GM21529 (cell line): ENCODE results near the gene MRFAP1L1.
A peak's percentile ranks its signal among the peaks of the same experiment; 100 is the strongest.
"Not testable (repeated sequence)": the region's sequence is repeated elsewhere in the genome, so short reads cannot be mapped to it uniquely, and the experiment has no call there.

Experiments
- ATAC-seq: cut with Tn5 transposase; IDR thresholded peaks from one replicate; pipeline ENCODE4 v1.9.1; 2021; ENCODE audit not compliant: unreplicated experiment

The MRFAP1L1 gene

DNA sequence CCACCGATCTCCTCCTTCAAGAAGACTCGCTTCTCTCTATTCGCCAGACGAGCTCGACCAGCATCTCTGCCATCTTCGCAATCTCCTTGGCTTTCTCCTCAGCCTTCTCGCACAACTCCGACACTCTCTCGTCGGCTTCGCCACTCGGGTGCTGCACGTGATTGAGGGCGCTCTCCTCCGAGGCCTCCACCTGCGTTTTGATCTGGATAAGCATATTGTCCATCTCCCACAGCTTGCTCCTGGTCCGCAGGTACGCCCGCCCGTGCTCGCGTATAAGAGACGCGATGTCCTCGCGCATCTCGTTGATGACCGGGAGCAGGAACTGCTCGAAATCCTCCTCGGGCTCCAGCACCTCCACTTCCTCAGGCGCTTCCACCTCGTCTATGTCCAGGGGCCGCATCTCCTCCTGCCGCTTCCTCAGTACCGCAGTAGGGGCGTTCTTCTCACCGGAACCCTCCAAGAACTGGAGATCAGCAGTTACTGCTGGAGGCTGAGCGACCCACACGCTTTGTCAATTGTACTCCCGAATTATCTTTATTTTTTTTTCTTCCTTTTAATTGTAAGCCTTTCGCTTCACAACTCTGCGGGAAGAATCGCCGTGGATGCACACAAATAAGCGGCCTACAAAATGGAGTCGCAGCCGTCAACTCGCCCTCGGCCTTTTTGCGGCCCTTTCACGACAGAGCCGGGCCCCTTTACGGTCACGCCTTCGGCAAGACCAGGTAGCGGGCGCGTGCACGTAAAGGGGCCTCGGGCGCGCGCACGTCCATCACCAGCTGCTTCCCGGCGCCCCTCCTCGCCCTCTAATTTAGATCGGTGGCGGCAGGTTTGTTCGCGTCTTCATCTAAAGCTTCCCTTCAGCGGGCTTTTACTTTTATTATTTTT lies at the start of gene MRFAP1L1:
Gene MRFAP1L1, minus strand, starts transcription at position 636 of the 885 bp plus-strand sequence. Its CDS starts 236 bp downstream, at position 400.
- ATAC-seq, result peak; percentile 64

DNA sequence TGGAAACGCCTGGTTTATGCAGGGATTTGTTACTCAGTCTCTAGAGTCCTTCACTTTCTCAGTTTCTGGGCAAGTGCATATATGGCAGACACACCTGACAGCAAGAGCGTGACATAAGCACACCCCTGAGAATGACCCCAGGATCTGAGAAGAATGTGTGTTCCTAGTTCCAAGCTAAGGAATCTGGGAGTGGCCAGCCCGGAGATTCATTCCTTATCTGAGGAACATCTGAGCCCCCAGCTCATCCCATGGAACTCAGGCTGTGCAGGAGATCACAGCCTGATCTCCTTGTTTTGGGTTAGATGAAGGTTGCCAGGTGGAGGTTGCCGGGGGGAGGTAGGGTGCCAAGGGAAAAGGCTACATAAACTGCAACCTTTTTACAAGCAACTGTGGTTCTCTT lies 49.1 kb upstream of the MRFAP1L1 start:
- no peak for ATAC-seq

DNA sequence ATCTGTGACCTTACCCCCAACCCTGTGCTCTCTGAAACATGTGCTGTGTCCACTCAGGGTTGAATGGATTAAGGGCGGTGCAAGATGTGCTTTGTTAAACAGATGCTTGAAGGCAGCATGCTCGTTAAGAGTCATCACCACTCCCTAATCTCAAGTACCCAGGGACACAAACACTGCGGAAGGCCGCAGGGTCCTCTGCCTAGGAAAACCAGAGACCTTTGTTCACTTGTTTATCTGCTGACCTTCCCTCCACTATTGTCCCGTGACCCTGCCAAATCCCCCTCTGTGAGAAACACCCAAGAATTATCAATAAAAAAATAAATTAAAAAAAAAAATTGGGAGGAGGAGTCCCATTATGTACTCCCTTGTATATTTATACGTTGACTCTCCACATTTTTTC lies 46.7 kb upstream of the MRFAP1L1 start:
- ATAC-seq, result not testable (repeated sequence)

DNA sequence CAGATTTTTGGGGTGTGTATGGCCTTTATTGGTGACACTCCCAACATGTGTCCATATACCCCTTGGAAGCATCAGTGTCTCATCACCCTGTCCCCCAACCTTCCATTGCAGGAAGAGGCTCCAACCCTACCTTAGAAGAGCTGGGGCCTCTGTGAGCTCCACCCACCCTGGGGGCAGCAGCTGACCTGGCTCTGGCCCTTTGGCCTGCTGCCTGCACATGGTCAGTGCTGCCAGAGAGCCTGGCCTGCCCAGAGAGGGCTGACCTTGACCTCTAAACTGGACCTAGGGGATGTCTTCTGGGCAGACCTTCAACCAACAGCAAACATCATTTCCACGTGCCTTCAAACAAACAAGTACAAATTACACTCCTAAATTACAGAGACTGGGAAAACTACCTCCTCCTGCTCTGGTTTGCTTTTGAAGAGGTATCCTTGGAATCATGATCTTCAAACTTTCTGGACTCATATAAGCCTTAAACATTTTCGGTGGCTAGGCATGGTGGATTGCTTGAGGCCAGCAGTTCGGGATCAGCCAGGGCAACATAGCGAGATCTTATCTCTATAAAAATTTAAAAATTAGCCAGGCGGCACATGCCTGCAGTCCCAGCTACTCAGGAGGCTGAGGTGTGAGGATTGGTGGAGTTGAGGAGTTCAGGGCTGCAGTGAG lies 45.6 kb upstream of the MRFAP1L1 start:
- ATAC-seq, result no peak

DNA sequence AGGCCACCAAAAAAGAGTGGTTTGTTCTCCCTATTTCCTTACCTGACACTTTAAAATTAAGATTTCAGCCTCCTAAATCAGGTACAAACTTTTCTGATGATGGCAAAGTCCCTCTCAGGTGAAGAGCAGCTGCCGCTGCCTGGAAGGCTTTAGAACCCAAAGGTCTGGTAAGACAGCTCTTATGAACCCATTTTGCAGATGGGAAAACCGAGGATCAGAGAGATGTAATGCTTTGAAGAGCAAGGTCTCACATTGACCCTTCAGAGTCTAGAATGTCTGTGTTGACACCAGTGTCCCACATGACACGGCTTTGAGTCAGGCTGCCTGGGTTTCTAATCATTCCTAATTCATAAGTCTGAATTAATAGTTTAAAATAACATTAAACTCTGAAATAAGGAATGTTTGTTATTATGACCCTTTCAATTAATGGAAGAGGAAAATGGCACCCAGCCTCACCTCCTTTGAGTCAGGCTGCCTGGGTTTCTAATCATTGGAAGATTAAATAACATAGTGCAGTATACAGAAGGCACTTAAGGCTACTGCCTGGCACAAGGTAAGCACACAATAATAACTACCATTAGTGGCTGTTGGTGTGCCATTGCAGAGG lies 44.9 kb upstream of the MRFAP1L1 start:
- ATAC-seq, result no peak

DNA sequence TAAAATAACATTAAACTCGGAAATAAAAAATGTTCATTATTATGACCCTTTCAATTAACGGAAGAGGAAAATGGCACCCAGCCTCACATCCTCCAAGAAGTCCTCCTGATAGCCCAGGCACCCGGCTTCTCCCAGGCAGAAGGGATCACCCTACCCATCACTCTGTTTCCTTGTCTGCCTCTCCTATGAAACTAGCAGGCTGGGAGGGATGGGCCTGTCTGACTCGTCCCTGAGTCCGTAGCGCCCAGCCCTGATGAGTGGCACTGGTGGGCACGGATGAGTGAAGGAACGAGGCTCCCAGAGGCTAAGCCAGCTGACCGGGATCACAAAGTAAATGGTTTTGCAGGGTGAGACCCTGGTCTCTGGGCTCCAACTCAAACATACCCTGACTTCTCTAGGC lies 44.2 kb upstream of the MRFAP1L1 start:
- ATAC-seq, result no peak

DNA sequence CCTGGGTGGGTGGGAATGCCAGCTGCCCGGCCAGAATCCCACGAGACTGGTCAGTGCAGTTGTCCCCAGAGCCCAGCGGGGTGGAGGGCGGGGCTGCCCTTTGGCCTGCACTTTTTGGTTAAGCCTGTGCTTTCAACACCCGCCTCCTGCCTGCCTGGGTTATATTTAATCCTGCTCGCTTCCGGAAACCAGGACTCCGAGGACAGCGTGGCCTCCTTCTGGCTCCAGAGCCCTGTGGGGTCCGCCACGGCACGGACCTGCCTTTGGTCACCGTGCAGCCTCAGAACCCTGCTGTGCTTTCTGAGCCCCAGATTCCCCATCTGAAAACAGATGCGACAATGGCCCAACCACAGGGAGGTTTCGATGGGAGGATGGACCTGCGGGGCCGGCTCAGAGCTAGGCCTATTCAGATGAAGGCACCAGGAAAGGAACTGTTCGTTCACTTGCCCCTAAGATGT lies 43.5 kb upstream of the MRFAP1L1 start:
- no peak for ATAC-seq

DNA sequence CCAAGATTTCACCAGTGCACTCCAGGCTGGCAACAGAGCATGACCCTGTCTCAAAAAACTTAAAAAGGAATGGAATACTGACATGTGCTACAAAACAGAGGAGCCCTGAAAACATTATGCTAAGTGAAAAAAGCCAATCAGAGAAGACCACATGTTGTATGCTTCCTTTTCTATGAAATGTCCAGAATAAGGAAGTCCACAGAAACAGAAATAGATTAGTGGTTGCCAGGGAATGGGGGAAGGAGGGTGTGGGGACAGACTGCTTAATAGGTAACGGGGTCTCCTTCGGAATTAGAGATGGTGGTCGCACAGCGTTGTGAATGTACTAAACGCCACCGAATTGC lies 42.8 kb upstream of the MRFAP1L1 start:
- no peak for ATAC-seq

DNA sequence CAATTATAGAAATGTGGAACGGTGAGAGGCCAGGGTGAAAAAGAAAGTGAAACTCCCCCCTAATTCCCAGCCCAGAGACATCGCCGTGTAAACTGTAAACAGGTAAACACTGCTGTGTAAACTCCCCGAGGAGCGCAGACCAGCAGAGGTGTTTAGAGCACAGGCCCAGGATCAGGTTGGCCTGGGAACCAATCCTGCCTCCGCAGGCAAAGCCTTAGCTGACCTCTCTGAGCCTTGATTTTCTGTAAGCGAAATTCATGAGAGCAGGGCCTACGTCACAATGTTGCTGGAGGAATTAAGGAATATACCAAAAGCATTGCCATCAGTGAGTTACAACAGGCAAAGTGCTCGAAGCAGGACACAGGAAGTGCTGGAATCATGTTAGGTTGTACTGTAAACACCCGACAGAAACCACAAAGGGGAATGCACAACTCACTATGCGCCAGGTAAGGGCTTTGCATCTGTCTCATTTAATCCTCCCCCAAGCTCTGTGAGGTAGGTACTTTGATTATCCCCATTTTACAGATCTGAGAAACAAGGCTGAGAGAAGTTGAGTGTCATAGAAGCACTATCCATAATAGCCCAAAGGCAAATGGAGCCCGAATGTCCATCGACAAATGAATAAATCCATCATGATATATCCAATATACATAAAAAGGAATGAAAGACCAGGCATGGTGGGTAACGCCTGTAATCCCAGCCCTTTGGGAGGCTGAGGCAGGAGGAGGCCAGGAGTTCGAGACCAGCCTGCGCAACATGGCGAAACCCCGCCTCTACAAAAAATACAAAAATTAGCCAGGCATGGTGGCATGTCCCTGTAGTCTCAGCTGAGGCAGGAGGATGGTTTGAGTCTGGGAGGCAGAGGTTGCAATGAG lies 42.2 kb upstream of the MRFAP1L1 start:
- ATAC-seq, result no peak

DNA sequence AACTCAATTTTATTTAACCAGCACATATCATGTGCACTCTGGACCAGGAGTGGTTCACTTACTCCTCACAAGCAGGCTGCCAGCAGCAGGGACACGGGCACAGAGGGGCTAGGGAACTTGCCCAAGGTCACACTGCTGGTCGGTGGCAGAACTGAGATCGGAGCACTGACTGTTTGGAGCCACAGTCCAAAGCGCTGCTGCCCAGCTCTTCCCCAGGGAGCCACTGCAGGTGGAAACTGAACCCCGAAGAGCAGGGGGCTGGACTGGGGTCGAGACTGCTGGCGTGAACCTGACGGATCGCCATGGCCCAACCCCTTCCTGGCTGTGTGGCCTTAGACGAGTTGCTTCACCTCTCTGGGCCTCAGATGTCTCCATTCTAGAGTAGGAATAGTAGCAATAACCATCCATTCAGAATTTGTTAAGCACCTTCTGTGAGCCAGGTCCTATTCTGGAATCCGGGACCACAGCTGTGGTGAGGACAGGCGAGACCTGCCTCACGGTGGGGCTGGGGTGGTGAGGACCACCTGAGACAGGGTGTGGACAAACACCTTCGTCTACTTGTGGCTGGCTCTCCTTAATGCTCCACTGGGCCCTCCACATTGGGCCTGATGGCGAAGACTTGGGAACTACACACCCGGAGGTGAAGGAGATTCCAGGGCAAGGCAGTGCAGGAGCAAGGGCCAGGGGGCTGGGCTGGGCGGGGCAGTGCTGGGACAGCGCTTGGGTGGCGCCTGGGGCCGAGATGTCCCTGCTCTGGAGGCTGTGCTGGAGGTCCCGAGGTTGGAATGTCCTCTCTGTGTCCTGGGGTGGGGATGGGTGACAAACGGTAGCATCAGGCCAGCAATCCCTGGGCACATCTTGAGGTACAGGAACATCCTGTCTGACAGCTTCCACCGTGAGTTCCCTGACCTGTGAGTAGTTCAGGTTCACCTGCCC lies 40.9 kb upstream of the MRFAP1L1 start:
- ATAC-seq, result no peak

DNA sequence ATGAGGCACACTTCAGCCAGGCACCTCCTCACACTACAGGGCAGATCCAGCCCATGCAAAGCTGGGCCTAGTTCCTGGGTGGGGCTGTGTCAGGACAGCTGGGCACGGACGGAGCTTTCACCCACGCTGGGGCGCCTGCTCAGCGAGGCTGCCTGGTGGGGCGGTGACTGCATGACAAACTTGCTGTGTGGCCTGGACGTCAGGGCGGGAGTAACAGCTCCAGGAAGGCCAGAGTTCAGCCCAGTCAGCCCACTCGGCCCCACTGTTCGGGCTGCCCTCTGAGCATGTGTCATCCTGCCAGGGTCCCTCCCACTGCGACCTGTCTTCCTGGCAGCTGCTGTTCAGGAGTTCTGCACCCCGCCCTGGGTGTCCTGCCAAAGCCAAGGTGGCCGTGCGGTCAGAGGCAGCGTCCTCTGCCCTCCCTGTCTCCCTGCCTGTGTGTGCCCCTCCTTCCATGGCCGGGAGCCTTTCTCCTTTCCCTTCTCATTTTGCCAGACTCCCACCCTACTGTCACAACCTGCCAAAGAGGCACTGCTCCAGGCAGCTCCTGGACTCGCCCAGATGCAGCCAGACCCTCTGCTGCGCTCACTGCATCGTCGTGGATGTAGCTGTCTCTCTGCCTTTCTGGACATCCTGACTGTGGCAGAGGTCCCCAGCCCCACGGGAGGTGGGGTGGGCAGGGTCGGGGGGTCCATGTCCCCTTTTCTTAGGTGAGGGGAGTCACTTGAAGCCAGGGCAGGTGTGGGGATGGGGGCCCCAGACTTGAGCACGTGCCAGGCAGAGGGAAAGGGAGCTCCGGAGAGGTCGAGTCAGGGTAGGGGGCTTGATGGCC lies 39.9 kb upstream of the MRFAP1L1 start:
- no peak for ATAC-seq

DNA sequence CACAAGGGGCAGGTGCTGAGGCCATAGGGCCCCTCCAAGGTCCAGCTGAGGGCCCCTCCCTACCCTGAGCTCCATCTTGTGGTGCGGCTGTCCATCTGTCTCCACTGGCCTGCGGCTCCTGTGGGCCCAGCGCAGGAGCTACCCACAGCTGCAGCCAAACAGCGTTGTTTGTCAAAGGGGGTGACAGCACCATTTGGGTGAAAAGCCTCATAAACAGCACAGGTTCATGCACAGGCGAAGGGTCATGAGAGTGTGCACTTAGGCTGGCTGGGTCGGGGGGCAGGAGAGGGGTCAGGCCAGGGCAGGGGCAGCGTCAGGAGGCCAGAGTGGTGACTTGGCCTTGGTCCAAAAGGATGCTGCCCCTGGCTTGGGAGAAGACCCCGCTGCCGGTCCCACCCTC lies 38.6 kb upstream of the MRFAP1L1 start:
- ATAC-seq, result no peak

DNA sequence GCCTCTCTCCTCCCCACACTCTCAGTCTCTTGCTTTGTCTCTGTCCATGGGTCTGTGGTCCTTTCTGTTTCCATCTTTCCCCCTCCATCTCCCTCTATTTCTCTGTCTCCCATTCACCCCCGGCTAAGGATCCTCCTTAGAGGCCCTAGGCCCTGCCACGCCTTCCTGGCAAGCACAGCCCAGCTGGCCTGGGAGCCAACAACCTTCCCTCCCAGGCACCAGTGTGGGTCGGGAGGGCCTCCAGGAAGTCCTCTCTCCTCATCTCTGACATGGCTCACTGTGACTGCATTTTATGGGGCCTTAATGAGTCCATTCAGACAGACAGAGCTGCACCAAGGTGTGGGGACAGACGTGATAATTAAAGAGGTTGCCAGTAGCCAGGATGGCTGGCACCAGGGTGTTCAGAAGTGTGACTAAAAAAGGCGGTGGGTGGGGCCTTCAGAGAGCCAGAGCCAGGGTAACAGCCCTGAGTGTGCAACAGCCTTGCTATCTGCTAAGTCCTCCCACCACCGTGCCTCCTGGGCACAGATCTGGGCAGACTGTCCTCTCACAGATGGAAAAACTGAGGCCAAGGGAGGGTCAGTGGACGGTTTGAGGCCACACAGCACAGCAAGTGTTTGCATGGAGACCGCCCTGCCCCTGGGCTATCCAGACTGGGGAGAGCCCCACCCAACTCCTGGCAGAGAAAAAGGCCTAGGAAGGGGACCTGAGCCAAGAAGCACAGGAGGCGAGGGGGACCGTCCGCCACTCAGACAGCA lies 37.8 kb upstream of the MRFAP1L1 start:
- no peak for ATAC-seq

DNA sequence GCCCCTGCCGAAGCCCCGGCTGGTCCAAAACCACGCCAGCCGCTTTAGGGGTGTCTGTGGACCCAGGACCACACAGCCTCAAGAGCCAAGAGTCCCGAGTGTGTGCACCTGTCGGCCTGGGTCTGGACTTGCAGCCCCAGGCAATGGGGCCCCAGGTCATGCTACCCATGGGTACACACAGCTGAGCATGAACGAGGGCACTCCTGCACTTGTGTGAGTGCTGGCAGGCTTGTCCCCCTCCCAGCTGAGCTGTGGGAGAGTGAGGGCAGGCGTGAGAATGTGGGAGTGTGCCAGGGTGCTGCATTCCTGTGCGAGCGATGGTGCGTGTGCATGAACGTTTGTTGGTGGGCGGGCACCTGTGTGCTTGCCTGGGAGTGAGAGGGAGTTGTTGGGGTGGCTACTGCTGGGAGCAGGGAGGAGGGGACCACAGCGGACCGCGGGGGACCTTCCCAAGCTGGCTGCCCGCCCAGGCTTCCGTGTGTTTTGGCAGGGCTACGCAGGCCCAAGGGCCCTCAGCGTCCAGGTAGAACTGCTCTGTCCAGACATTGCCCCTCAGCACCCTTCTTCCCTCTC lies 37.1 kb upstream of the MRFAP1L1 start:
- ATAC-seq, result no peak

DNA sequence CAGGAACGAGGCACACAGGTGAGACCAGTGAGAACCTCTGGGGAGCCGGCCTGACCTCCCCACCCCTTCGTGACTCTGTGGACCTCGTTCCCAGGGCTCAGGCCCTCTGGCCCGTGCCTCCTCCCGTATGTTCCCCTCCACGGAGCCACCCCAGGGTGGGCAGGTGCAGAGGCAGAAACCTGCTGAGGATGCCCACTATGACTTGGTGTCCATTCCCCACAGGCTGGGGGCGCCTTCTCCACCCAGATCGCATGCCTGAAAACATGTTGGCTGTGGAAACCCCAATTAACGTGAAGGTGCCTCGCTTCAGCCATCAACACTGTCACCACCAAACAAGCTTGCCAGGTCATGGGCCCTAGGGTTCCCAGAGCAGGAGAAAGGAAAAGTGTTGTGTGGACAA lies 33.3 kb upstream of the MRFAP1L1 start:
- no peak for ATAC-seq

DNA sequence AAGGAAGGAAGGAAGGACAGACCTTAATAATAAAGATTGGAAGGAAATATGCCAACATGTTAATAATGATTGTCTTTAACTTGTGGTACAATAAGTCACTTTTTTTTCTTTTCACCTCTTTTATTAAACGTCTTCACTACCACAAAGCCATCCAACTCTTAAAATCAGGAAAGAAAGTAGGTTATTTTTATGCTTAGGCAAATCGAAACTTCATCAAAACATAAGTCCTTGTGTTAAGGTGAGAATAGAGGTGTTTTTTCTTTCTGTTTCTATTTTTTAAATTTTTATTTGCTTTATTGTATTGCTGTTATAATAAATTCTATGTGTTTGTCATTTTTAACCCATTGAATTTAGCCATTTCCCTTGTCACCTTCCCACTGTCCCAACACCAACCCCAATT lies 32.8 kb upstream of the MRFAP1L1 start:
- no peak for ATAC-seq

DNA sequence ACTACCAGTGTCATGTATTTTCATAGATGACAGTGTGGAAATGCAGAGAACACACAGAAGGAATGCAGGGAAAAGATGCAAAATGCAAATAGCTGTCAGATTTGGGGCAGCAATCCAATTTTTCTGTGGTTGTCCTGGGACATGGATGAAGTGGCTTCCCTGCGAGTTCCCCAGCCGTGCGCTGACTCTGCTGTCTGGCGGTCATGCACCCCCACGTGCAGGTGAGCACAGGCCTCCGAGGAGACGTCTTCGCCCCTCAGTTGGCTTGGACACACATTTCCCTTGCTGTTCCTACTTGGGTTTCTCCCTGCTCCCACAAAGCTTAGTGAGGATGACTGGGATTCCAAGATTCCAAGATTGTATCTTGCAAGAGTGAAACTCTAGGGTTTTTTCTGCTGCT lies 30.7 kb upstream of the MRFAP1L1 start:
- ATAC-seq, result no peak

DNA sequence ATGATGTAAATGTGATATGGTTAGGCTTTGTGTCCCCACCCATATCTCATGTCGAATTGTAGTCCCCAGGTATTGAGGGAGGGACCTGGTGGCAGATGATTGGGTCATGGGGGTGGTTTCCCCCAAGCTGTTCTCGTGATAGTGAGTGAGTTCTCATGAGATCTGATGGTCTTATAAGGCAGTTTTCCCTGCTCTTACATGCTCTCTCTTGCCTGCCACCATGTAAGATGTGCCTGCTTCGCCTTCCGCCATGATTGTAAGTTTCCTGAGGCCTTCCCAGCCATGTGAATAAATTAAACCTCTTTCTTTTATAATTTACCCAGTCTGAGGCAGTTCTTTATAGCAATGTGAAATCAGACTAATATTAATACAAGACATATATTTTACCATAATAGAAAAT lies 30.3 kb upstream of the MRFAP1L1 start:
- ATAC-seq, result no peak
